ENCODE data around the gene METTL27. TPM values are rescaled to one million over a fixed set of nuclear protein-coding genes. Genes with fewer than 3 reads are reported as not detected.

The METTL27 gene
- polyA plus RNA-seq, 1 donor from 2014 or later = 2.4 TPM

- H3K4me2 ChIP-seq (ENCODE audit: low read length) = no peak overlapping the region
- H2AFZ ChIP-seq (ENCODE audit: low read depth, low read length) = no peak overlapping the region
Measured at GRCh38 chr7:73828107-73828803, 14.1 kb downstream of the METTL27 start.

GRCh38 chr7:73827567-73828106 lies 14.7 kb downstream of the METTL27 start:
- H2AFZ ChIP-seq (ENCODE audit: low read depth, low read length) = no peak overlapping the region
- H4K20me1 ChIP-seq (ENCODE audit: insufficient read depth) = no peaks in the 10 kb centered on the region
- no peaks in the 10 kb centered on the region for H3F3A ChIP-seq (ENCODE audit: insufficient read depth, low read length, poor library complexity, severe bottlenecking)
- H3K27me3 ChIP-seq (ENCODE audit: insufficient read depth, low read depth, low read length) = no peaks in the 10 kb centered on the region
- H3K36me3 ChIP-seq (ENCODE audit: insufficient read depth, low read length) = no peaks in the 10 kb centered on the region
- no peak overlapping the region for H3K9ac ChIP-seq (ENCODE audit: low read length)
- no peaks in the 10 kb centered on the region for H3K79me2 ChIP-seq (replicated peaks; ENCODE audit: insufficient read depth, low read length)
- H3K4me2 ChIP-seq (ENCODE audit: low read length) = no peak overlapping the region
- no peaks in the 10 kb centered on the region for H3K9me3 ChIP-seq (ENCODE audit: low read length)
- TF ChIP-seq SMC3 (conservative IDR thresholded peaks at IDR 0.05; ENCODE audit: poor library complexity) = no peak
- TF ChIP-seq RAD21 (conservative IDR thresholded peaks at IDR 0.05) = no peak
- TF ChIP-seq EZH2 (IDR thresholded peaks at IDR 0.05; ENCODE audit: borderline replicate concordance, insufficient read depth, low read length, poor library complexity, severe bottlenecking) = no peak
- no peak for TF ChIP-seq MXI1 (conservative IDR thresholded peaks at IDR 0.05; ENCODE audit: poor library complexity, severe bottlenecking)
- TF ChIP-seq POLR2AphosphoS5 (IDR thresholded peaks at IDR 0.05) = no peak
- TF ChIP-seq, protein P1, sequence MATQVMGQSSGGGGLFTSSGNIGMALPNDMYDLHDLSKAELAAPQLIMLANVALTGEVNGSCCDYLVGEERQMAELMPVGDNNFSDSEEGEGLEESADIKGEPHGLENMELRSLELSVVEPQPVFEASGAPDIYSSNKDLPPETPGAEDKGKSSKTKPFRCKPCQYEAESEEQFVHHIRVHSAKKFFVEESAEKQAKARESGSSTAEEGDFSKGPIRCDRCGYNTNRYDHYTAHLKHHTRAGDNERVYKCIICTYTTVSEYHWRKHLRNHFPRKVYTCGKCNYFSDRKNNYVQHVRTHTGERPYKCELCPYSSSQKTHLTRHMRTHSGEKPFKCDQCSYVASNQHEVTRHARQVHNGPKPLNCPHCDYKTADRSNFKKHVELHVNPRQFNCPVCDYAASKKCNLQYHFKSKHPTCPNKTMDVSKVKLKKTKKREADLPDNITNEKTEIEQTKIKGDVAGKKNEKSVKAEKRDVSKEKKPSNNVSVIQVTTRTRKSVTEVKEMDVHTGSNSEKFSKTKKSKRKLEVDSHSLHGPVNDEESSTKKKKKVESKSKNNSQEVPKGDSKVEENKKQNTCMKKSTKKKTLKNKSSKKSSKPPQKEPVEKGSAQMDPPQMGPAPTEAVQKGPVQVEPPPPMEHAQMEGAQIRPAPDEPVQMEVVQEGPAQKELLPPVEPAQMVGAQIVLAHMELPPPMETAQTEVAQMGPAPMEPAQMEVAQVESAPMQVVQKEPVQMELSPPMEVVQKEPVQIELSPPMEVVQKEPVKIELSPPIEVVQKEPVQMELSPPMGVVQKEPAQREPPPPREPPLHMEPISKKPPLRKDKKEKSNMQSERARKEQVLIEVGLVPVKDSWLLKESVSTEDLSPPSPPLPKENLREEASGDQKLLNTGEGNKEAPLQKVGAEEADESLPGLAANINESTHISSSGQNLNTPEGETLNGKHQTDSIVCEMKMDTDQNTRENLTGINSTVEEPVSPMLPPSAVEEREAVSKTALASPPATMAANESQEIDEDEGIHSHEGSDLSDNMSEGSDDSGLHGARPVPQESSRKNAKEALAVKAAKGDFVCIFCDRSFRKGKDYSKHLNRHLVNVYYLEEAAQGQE (IDR thresholded peaks at IDR 0.05; ENCODE audit: borderline replicate concordance) = no peak
- no peak for TF ChIP-seq EP300 (conservative IDR thresholded peaks at IDR 0.05; ENCODE audit: poor library complexity, severe bottlenecking)
- TF ChIP-seq CTCF (IDR thresholded peaks at IDR 0.05; ENCODE audit: poor library complexity, severe bottlenecking) = no peak
- no peak for TF ChIP-seq TAF1 (IDR thresholded peaks at IDR 0.05; ENCODE audit: low read depth)
- no peak overlapping the region for H3K4me3 ChIP-seq (ENCODE audit: low read length)
- H3K9me2 ChIP-seq (ENCODE audit: insufficient read depth, low read length) = no peaks in the 10 kb centered on the region
- H3K27ac ChIP-seq (ENCODE audit: low read length) = no peak overlapping the region

More at GRCh38 chr7:73828107-73828803, 14.1 kb downstream of the METTL27 start:
- H3K27ac ChIP-seq (ENCODE audit: low read length) = no peak overlapping the region
- no peaks in the 10 kb centered on the region for H3K9me3 ChIP-seq (ENCODE audit: low read length)
- no peaks in the 10 kb centered on the region for H3K27me3 ChIP-seq (ENCODE audit: insufficient read depth, low read depth, low read length)
- H3K36me3 ChIP-seq (ENCODE audit: insufficient read depth, low read length) = no peaks in the 10 kb centered on the region
- H3K4me3 ChIP-seq (ENCODE audit: low read length) = no peak overlapping the region
- H3K79me2 ChIP-seq (replicated peaks; ENCODE audit: insufficient read depth, low read length) = no peaks in the 10 kb centered on the region
- H4K20me1 ChIP-seq (ENCODE audit: insufficient read depth) = no peaks in the 10 kb centered on the region
- TF ChIP-seq TAF1 (IDR thresholded peaks at IDR 0.05; ENCODE audit: low read depth) (no peak), POLR2AphosphoS5 (IDR thresholded peaks at IDR 0.05) (no peak), EP300 (conservative IDR thresholded peaks at IDR 0.05; ENCODE audit: poor library complexity, severe bottlenecking) (no peak), SMC3 (conservative IDR thresholded peaks at IDR 0.05; ENCODE audit: poor library complexity) (no peak), RAD21 (conservative IDR thresholded peaks at IDR 0.05) (no peak), MXI1 (conservative IDR thresholded peaks at IDR 0.05; ENCODE audit: poor library complexity, severe bottlenecking) (no peak), EZH2 (IDR thresholded peaks at IDR 0.05; ENCODE audit: borderline replicate concordance, insufficient read depth, low read length, poor library complexity, severe bottlenecking) (no peak)
- TF ChIP-seq, protein P1 (IDR thresholded peaks at IDR 0.05; ENCODE audit: borderline replicate concordance) = no peak
- H3K9me2 ChIP-seq (ENCODE audit: insufficient read depth, low read length) = no peaks in the 10 kb centered on the region
- no peak overlapping the region for H3K9ac ChIP-seq (ENCODE audit: low read length)
- H3F3A ChIP-seq (ENCODE audit: insufficient read depth, low read length, poor library complexity, severe bottlenecking) = no peaks in the 10 kb centered on the region

Measured in neural cell (in vitro differentiated cells).